GM15510 (cell line): ENCODE results near the gene STK32C.

Experiments used
- POLR2A ChIP-seq: IDR thresholded peaks from 3 replicates; pipeline ENCODE4 v1.6.1; 2011; ENCODE audit warnings: borderline replicate concordance; ENCODE audit not compliant: insufficient read length; ENCODE audit errors: extremely low read depth

STK32C gene

DNA sequence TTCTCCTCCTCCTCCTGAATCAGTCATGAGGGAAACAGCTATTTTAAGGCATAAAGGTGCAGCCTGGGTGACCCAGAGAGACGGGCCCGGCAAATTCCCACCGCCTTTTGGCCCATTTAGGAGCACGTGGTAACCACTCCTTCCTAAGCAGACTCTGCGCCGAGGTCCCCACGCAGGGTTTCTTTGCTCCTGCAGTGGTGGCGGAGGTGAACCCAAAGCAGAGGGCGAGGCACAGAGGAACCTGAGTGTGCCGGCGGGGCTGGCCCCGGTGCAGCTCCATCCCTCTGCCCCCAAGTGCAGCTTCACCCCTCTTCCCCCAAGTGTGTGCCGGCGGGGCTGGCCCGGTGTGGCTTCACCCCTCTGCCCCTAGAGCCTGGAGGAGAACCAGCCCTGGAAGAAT lies 70.4 kb downstream of the STK32C start:
- TF ChIP-seq POLR2A = no peak

- TF ChIP-seq POLR2A = no peak
These were observed 70.9 kb downstream of the STK32C start for GRCh38 chr10:132236881-132237280.

- no peak for TF ChIP-seq POLR2A
These were observed 71.6 kb downstream of the STK32C start for GRCh38 chr10:132236161-132236560.

DNA sequence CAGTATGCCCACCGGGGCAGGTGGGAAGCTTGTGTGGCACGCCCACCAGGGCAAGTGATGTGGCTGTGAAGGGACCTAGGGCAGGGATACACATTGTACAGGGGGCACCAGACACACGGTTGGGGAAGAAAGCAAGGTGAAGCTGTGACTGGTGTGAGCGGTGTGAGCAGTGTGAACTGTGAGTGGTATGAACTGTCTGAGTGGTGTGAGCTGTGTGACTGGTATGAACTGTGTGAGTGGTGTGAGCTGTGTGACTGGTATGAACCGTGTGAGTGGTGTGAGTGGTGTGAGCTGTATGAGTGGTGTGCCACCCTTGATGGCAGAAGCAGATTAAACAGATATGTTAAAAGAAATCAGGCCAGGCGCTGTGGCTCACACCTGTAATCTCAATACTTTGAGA lies 72.9 kb downstream of the STK32C start:
- no peak for TF ChIP-seq POLR2A

- TF ChIP-seq POLR2A = no peak
These were observed 74.2 kb downstream of the STK32C start for GRCh38 chr10:132233501-132234085.

DNA sequence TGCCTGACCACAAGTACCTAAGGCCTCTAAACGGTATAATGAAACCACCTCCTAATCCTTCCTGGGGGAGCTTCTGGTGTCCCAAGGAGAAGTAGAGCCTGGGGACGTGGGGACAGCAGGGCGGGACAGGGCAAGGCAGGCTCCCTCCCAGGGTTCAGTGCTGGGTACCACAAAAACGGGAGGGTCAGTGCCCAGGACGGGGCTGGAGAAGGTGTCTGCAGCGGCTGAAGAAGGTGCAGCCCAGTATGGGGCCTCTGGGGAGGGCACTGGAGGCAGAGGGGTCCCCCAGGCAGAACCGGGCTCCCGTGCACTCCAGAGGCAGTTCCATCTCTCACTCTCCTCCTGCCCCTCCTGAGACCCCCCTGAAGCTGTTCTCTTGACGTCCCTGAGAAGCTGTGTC lies 74.8 kb downstream of the STK32C start:
- TF ChIP-seq POLR2A = no peak

DNA sequence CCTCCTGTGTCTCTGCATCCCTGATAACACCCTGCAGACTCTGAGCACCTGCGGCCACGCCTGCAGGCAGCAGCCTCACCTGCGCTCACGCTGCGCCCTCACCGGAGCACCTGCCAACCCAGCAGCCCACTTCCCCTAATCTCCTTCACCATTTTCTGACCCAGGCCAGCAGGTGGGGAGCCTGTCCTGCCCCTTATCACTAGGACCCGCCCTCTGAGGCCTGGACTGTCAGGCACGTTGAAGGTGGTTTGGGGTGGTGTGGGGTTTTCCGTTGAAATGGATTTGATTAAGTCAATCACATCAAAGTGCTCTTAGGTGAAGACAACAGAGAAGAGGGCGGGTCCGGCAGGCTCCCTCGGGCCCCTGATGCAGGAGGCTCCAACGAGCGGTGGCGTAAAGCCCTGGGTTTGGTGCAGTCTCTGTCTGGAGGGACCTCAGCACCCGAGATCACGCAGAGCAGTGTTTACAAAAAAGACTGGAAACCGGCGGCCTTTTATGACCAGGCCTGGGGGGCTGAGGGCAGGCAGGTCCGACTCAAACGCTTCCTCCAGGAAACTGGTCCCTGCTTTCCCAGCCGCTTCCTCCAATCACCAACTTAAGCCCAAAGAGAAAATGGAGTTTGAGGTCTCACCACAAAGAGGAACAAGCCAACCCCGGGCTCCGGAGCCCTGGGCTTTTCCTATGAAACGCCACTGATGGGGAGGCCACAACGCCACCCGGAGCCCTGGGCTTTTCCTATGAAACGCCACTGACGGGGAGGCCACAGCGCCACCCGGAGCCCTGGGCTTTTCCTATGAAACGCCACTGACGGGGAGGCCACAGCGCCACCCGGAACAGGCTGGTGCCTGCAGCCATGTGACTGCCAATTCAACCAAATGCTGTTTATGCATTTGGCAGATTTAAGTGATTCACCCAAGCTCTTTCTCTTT lies 75.5 kb downstream of the STK32C start:
- no peak for TF ChIP-seq POLR2A

DNA sequence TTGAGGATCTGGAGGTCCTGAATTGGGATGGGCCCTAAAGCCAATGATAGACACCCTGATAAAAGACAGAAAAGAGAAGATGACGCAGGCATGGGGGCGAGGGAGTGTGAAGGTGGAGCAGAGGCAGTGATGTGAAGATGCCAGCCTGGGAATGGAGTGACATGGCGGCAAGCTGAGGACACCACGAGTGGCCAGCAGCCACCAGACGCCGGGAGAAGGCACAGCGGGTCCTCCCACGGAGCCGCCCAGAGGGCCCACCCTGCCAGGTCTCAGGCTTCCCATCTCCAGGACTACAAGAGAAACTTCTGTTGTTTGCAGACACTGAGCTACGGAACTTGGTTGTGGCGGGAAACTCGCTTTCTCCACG lies 76.1 kb downstream of the STK32C start:
- no peak for TF ChIP-seq POLR2A

DNA sequence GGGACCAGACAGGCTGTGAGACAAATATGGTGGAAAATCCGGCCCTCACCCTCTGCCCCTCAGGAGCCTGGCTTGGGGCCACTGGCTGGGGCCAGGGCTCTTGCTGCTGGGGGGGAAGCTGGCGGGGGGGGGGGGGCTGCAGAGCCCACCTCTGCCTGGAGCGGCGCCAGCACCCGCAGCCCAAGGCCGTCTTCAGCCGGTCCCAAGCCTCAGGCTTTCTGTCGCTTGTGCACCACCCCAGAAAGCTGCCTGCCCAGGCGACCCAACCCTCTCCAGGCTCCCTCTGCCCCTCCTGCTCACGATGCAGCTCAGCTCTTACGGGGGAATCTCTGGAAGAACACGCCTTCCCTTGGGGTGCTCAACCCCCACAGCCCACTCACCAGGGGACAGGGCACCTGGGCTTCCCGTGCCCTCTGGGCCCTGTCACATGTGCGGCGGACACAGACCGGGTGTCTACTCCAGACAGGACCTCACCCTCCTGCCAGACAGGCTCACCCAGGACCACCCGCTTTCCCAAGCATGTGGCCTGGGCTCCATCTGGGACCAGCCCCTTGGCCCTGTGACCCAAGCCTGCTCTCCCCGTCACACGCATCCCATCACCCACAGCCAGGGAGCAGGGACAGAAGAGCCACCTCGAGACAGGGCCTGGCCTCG lies 77.1 kb downstream of the STK32C start:
- TF ChIP-seq POLR2A = no peak

DNA sequence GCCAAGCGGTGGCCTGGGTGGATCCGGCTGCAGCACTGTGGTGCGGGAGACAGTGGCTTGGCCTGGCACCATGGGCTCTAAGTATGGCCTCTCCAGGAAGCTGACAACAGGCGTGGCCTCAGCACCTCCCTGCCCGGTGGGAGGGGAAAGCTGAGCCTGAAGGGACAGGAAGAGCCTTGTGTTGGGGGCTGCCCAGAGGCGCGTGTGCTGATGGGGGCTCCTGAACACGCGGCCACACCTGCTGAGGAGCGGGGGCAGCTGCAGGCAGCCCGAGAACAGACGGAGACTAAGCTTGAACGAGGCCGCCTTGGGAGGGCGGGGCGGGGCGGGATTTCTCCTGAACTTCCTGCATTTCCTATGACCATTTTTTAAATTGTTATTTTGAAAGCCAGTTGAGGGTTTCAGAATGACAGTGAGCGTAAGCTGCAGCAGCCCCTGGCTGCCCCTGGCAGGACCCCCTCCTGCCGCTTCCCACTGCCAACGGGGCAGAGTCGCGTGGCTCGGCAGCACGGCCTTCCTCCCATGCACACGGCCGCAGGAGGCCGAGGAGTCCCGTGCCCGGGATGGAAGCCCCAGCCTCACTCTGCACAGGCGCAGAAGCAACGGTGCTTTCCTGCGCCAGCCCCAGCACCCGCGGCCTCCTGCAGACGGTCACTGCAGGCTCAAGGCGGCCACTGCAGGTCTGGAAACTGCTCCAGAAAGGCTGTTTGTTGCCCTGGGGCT lies 77.8 kb downstream of the STK32C start:
- TF ChIP-seq POLR2A = no peak

DNA sequence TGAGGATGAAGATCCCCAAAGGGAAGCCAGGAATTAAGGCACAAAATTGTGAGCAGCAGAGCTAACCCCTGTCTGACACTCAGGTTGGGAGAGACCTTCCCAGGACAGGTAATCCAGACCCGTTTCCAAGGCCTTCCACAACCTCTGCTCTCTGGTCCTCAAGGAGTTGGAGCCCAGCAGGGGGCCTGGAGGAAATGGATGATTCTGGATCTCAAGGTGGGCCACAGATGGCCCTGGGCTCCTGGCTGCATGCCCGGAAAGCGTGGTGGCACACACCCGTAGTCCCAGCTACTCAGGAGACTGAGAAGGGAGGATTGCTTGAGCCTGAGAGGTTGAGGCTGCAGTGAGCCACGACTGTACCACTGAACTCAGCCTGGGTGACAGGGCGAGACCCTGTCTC lies 78.7 kb downstream of the STK32C start:
- TF ChIP-seq POLR2A = no peak

DNA sequence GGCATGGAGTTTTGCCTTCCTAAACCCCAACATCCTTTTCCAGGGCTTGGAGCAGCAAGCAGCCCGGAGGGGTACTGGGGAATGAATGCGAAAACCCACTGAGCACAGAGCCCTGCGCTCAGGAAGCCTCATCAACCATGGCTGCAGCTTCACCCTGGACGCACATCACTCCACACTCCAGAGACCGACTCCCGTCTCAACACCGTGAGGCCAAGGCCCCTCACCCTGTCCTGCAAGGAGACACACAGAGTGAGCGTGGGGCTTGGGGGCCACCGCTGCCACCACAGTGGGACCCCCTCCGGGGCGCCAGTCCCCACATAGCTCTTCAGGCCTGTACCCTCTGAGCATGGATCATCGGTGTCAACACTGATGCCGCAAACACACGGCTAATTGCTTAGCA lies 79.1 kb downstream of the STK32C start:
- TF ChIP-seq POLR2A = no peak

DNA sequence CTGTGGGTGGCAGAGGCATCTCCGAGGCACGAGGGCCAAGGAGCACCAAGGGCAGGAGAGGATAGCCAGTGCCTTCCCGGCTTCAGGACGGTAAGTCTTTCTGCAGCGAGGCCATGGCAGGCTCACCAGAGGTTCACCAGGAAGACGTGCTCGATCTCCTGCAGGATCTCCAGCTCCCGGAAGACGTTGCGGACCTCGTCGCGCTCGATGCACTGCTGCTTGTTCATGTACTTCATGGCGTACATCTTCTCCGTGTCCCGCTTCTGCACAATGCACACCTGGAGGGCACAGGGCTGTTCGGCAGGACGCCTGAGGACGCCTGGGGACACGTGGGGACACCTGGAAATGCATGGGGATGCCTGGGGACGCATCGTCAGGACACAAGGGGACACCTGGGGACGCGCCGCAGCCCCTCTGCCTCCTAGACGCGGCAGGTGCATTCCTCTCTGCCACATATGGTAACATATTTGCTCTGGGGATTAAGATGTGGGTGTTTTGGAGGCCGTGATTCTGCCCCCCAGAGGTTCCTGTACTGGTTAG lies 79.8 kb downstream of the STK32C start:
- no peak for TF ChIP-seq POLR2A

DNA sequence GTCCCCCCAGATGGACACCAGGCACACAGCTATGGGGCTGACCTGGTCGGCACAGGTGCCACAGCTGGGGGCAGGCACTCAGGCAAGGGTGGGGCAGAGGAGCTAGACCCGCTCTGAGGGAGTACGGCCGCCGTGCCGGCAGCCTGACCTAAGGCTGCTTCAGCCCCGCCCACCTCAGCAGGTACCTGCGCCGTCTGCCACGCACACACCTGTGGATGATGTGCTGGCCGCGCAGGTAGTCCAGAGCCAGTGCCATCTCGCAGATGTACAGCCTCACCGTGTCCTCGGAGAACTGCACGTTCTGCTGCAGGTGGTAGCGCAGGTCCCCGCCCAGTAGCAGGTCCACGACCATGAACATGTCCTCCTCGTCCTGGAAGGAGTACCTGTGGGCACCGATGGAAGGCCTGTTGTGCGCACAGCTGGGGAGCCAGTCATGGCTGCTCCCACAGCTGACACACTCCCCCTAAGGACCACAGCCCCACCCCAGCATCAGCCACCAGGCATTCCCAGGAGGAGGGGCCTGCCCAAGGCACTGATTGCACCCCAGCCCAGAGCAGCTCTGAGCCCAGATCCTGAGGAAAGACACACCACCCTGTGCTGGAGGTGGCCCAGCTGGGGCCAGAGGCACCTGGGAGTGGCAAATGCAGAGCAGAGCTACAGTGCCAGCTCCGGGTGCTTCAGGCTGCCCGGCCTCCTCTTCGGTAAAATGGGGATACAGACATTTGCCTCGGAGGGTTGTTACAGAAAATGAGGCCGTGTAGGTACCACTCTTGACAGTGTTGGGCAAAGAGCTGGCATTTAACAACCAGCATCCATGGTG lies 81.0 kb downstream of the STK32C start:
- TF ChIP-seq POLR2A = no peak
